Breast epithelium (tissue), 4 donors: ENCODE results near the gene SLC9A3. TPM values are rescaled to one million over a fixed set of nuclear protein-coding genes. Genes with fewer than 3 reads are reported as not detected.
A peak's percentile ranks its signal among the peaks of the same experiment; 100 is the strongest.

ENCODE experiments used
- DNase-seq, 2 donors: peaks; one replicate each; pipeline ENCODE4 v3.0.0-alpha.2; 2019; ENCODE audit warnings: low spot score in 2 of 2
- H3K27ac ChIP-seq, 2 donors: fragments of 200-600 bp; sonication (generic) in 1 of 2; one replicate each; pipeline ENCODE4 v1.5.1; 2016 to 2019; ENCODE audit warnings: mild to moderate bottlenecking in 1 of 2
- H3K27me3 ChIP-seq, 2 donors: fragments of 200-600 bp; sonication (generic) in 1 of 2; one replicate each; pipeline versions ENCODE4 v1.5.1 to v1.6.0; 2017 to 2019; ENCODE audit warnings: control low read depth in 1 of 2, mild to moderate bottlenecking in 1 of 2
- H3K36me3 ChIP-seq: fragments of 200-600 bp; one replicate; pipeline ENCODE4 v1.5.1; 2019
- H3K4me1 ChIP-seq, 2 donors: fragments of 200-600 bp; sonication (generic); one replicate each; pipeline ENCODE4 v1.5.1; 2016 to 2019; ENCODE audit warnings: control low read depth in 1 of 2
- H3K4me3 ChIP-seq, 3 donors: fragments of 200-600 bp; sonication (generic); 1 replicate in 2 of 3; 2 replicates in 1 of 3; pipeline ENCODE4 v1.5.1; 2016 to 2019; ENCODE audit warnings: mild to moderate bottlenecking in 3 of 3, moderate library complexity in 2 of 3
- H3K9me3 ChIP-seq, 2 donors: fragments of 200-600 bp; sonication (generic) in 1 of 2; one replicate each; pipeline ENCODE4 v1.5.1; 2016 to 2019; ENCODE audit warnings: control low read depth in 1 of 2
- CTCF ChIP-seq, 3 donors: fragments of 450-650 bp; IDR thresholded peaks; one replicate each; pipeline ENCODE4 v1.5.1; 2016 to 2017; ENCODE audit warnings: antibody characterized with exemption in 3 of 3, mild to moderate bottlenecking in 3 of 3, moderate library complexity in 3 of 3
- POLR2A ChIP-seq: fragments of 450-650 bp; IDR thresholded peaks from one replicate; pipeline ENCODE4 v1.6.1; 2016; ENCODE audit warnings: antibody characterized with exemption, mild to moderate bottlenecking, moderate library complexity
- POLR2AphosphoS5 ChIP-seq, 3 donors: sonication (generic); formaldehyde crosslinking; IDR thresholded peaks; one replicate each; pipeline ENCODE4 v1.6.1; 2017; ENCODE audit warnings: antibody characterized with exemption in 3 of 3
- intact Hi-C: fragments of 100-400 bp; cut with DNase I; formaldehyde crosslinking; loops from one replicate; pipeline ENCODE4 v1.15.1; 2023; ENCODE audit warnings: low total_unique reads
- total RNA-seq, 3 donors: library from RNA; depleted of rRNA; stranded (reverse); fragments of >200 nt; gene quantifications; one replicate each; pipeline ENCODE4 v1.1.0, GENCODE V29; 2016

Gene SLC9A3
- total RNA-seq, 3 donors from 2014 or later = 1.1 to 5.6 (median 2.3) TPM

- intact Hi-C loops = no loop called here
- H3K9me3 ChIP-seq = no peaks in the 10 kb centered on the region
- no peak overlapping the region for H3K27ac ChIP-seq
- H3K27me3 ChIP-seq = no peaks in the 10 kb centered on the region
- no peaks in the 10 kb centered on the region for H3K4me1 ChIP-seq
- TF ChIP-seq CTCF (IDR thresholded peaks at IDR 0.05) (no peak), POLR2A (no peak), POLR2AphosphoS5 (IDR thresholded peaks at IDR 0.05) (no peak)
- no peaks in the 10 kb centered on the region for H3K36me3 ChIP-seq
- H3K4me3 ChIP-seq = no peak overlapping the region
- peak in 1 of 2 donors; percentile 36 for DNase-seq
These were observed 87.6 kb downstream of the SLC9A3 start for GRCh38 chr5:436641-436975.

- no peaks in the 10 kb centered on the region for H3K9me3 ChIP-seq
- peak in 1 of 2 donors; percentile 31 for DNase-seq
- TF ChIP-seq POLR2A (no peak), CTCF (IDR thresholded peaks at IDR 0.05) (no peak), POLR2AphosphoS5 (IDR thresholded peaks at IDR 0.05) (no peak)
- no peaks in the 10 kb centered on the region for H3K27me3 ChIP-seq
- H3K36me3 ChIP-seq = no peaks in the 10 kb centered on the region
- no peak overlapping the region for H3K4me3 ChIP-seq
- no peaks in the 10 kb centered on the region for H3K4me1 ChIP-seq
- no peak overlapping the region for H3K27ac ChIP-seq
- intact Hi-C loops = no loop called here
These were observed 88.1 kb downstream of the SLC9A3 start for GRCh38 chr5:435961-436640.

- Histone ChIP-seq H3K27ac (no peak overlapping the region), H3K27me3 (no peaks in the 10 kb centered on the region), H3K9me3 (no peaks in the 10 kb centered on the region), H3K4me1 (no peaks in the 10 kb centered on the region), H3K36me3 (no peaks in the 10 kb centered on the region), H3K4me3 (no peak overlapping the region)
- DNase-seq = peak in 1 of 2 donors; percentile 35
- intact Hi-C loops = no loop called here
- TF ChIP-seq POLR2A (no peak), CTCF (IDR thresholded peaks at IDR 0.05) (no peak), POLR2AphosphoS5 (IDR thresholded peaks at IDR 0.05) (no peak)
These were observed 89.0 kb downstream of the SLC9A3 start for GRCh38 chr5:435156-435790.

GRCh38 chr5:434443-435146 lies 89.7 kb downstream of the SLC9A3 start:
- H3K4me3 ChIP-seq = no peak overlapping the region
- no peaks in the 10 kb centered on the region for H3K9me3 ChIP-seq
- no peaks in the 10 kb centered on the region for H3K27me3 ChIP-seq
- TF ChIP-seq CTCF (IDR thresholded peaks at IDR 0.05) = no peak
- no peak for TF ChIP-seq POLR2AphosphoS5 (IDR thresholded peaks at IDR 0.05)
- no peak for TF ChIP-seq POLR2A
- H3K36me3 ChIP-seq = no peaks in the 10 kb centered on the region
- intact Hi-C loops = no loop called here
- DNase-seq = peak in 1 of 2 donors; percentile 52
- no peaks in the 10 kb centered on the region for H3K4me1 ChIP-seq
- no peak overlapping the region for H3K27ac ChIP-seq

GRCh38 chr5:433836-434235 lies 90.4 kb downstream of the SLC9A3 start:
- H3K4me3 ChIP-seq = no peak overlapping the region
- intact Hi-C loops = no loop called here
- no peaks in the 10 kb centered on the region for H3K36me3 ChIP-seq
- no peak for TF ChIP-seq POLR2A
- no peak for TF ChIP-seq POLR2AphosphoS5 (IDR thresholded peaks at IDR 0.05)
- TF ChIP-seq CTCF (IDR thresholded peaks at IDR 0.05) = no peak
- H3K4me1 ChIP-seq = no peaks in the 10 kb centered on the region
- H3K27me3 ChIP-seq = no peaks in the 10 kb centered on the region
- DNase-seq = peak in 1 of 2 donors; percentile 49
- H3K9me3 ChIP-seq = no peaks in the 10 kb centered on the region
- H3K27ac ChIP-seq = no peak overlapping the region
